ENCODE measurements around the gene COG4. TPM values are rescaled to one million over a fixed set of nuclear protein-coding genes. Genes with fewer than 3 reads are reported as not detected.

The COG4 gene
- total RNA-seq, 2 experiments from 2014 or later: 62.1 to 71.3 TPM

DNA sequence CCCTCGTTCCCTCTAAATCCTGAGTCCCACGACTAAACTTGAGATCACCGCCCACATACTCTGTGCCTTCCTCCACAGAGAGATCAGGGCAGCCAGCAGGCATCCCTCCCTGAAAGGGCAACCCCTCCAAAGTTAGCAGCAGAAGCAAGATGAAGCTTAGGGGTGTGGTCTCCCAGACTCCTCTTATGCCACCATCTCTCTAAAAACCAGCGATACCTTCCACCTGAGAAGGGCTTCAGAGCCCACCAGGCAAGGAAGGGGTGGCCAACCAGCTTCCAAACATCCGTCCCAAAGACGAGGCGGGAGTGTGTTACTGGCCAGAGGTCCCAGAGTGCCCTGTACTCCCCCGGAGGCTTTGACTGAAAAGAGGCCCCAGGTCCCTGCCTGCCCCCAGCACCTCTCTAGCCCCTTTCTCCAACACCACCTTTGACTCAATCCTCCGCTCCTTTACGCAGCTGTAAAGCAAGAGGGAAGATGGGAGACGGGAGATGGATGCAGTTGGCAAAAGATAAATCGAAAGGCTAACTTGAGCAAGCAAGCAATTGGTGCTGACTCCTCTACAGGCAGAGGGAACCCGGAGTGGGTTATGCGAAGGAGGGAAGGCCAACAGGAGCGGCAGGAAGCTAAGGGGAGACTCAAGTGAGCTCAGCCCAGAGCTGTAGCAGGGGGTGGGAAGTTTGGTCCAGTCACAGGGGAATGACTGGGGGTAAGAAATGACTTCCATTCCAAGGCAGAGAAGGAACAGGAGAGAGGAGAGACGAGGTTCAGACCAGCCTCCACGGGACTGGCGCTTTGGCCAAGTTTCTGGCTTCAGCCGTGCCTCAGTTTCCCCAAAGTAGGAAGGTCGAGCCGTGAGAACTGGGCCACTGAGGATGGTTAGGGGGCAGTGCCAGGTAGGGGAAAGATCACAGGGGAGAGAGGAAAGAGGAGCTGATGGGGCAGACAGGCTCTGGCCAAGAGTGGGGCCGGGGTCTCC lies 85.5 kb downstream of the COG4 start:
- H3K36me3 Mint-ChIP-seq (ENCODE audit: low read depth): peaks cover 11% of the 10 kb centered on the region
- POLR2A ChIA-PET: interaction anchor here (1.0 to 2.5 kb wide), 5 partner anchors 8 to 91 kb away, joined by 3 to 30 read pairs (median 8); partner anchors contain the start of gene DDX19A
- no peaks in the 10 kb centered on the region for H3K27me3 Mint-ChIP-seq (ENCODE audit: low read depth)
- peak overlapping the region; percentile 91 for H3K27ac Mint-ChIP-seq
- CTCF ChIA-PET: interaction anchor here (0.6 to 3.0 kb wide), 5 partner anchors 16 to 57 kb away, joined by 3 to 12 read pairs (median 5); partner anchors contain the start of gene FCSK
- DNase-seq (peak; percentile 28), ATAC-seq (no peak)
- H3K4me3 Mint-ChIP-seq: peak overlapping the region; percentile 88
- no peaks in the 10 kb centered on the region for H3K9me3 Mint-ChIP-seq (ENCODE audit: insufficient read depth)
- peaks cover 42% of the 10 kb centered on the region for H3K4me1 Mint-ChIP-seq (ENCODE audit: low read depth)

DNA sequence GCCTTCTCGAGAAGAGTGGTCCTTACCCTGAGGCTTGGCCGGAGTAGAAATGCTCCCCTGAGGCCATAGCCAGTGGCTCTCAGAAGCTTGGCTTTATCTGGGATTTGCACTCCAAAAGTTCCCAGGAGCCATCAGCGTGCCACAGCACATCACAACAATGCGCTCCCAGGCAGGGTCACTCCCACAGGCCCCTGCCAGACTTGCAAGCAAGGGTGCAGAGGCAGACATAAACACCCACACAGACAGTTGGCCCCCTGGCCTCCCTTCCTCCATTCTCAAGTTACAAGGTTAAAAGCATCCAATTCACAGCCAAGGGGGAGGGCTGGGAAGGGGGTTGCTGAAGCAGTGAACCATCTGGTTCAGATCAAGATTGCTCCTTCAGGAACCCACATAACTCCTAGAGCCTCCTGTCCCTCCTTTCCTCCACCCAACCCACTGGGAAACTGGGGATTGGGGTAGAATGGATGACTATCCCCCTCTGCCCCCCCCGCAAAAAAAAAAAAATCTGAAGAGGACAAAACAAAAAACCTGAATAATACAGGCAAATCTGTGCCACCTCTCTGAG lies 86.3 kb downstream of the COG4 start:
- Mint-ChIP-seq H3K9me3 (ENCODE audit: insufficient read depth) (no peaks in the 10 kb centered on the region), H3K36me3 (ENCODE audit: low read depth) (peaks cover 11% of the 10 kb centered on the region), H3K4me3 (peak overlapping the region; percentile 88), H3K27me3 (ENCODE audit: low read depth) (no peaks in the 10 kb centered on the region), H3K27ac (peak overlapping the region; percentile 56), H3K4me1 (ENCODE audit: low read depth) (peaks cover 50% of the 10 kb centered on the region)
- ChIA-PET CTCF (interaction anchor here (1.7 kb wide), 2 partner anchors 43 to 56 kb away, joined by 5 to 6 read pairs; no protein-coding TSS in a partner anchor), POLR2A (interaction anchor here (1.7 to 2.5 kb wide), 2 partner anchors 17 to 90 kb away, joined by 8 to 9 read pairs; partner anchors contain the start of gene DDX19A)
- ATAC-seq (no peak), DNase-seq (no peak)

DNA sequence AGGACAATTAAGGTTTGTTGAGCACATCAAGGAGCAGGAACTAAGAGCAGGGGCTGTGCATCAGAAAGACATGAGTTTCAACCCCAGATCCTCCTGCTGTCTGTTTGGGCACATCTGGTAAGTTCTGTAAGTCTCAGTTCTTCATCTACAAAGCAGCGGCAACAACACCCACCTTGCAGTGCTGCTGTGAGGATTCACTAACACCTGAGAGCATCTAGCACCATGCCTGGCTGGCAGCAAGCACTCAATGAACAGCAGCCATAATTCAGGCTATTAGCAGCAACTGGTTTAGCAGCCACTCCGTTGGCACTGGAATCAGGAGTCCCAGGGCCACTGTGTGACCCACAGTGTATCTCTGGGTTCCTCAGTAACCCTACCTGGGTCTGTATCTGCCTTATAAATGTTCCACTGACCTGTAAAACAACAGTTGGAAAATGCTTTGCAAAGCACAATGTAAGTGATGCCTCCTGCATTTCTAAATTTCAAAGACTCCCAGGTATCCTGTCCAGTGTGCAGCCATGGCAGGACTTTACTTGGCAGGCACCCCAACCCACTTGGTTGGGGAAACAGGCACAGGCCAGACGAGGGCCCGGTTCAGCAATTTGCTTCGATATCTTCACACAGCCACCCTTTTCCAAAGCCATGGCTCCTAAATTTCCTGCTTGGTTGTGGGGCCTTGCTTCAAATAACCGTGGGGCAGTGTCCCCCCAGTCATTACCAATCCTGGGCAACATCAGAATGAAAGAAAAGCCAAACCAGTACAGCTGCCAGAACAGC lies 88.7 kb downstream of the COG4 start:
- ChIA-PET POLR2A (interaction anchor here (1.0 to 2.1 kb wide), 2 partner anchors 16 to 53 kb away, joined by 4 to 6 read pairs; no protein-coding TSS in a partner anchor), CTCF (no interaction called here)
- H3K9me3 Mint-ChIP-seq (ENCODE audit: insufficient read depth): no peaks in the 10 kb centered on the region
- peaks cover 11% of the 10 kb centered on the region for H3K36me3 Mint-ChIP-seq (ENCODE audit: low read depth)
- ATAC-seq: no peak
- H3K4me1 Mint-ChIP-seq (ENCODE audit: low read depth): peaks cover 61% of the 10 kb centered on the region
- H3K27me3 Mint-ChIP-seq (ENCODE audit: low read depth): no peaks in the 10 kb centered on the region
- DNase-seq: no peak
- H3K27ac Mint-ChIP-seq: no peak overlapping the region
- H3K4me3 Mint-ChIP-seq: no peak overlapping the region

DNA sequence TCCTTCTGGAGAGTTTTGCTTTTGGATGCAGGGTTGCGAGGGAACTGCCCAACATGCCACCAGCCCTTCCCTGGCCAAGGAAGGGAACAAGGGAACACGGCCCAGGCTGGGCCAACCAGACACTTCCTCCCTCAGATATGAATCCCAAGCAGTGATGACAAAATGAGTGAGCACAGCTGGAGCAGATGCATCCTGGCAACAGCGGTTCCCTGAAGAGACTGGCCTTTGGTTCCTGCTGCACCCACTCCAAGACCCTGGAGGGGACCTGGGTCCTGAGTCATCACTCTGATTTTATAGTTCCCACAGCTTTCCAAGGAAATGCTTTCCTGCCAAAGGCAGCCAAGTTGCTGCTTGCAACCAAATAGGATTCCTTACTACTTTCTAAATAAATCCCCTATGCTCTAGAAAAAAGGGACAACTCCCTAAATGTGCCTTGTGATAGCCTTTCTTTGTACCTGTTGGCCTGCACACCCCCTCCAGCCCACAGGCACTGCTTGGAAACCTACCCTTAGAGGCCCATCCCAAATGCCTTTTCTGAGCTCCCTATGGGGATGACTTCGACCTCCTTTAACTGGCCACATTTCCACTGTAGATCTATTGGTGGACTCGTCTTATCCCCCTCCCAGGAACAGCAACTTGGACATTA lies 89.8 kb downstream of the COG4 start:
- DNase-seq (no peak), ATAC-seq (no peak)
- CTCF ChIA-PET: interaction anchor here (0.9 to 1.3 kb wide), 2 partner anchors 53 to 75 kb away, joined by 3 read pairs; no protein-coding TSS in a partner anchor
- no peak overlapping the region for H3K27ac Mint-ChIP-seq
- peaks cover 61% of the 10 kb centered on the region for H3K4me1 Mint-ChIP-seq (ENCODE audit: low read depth)
- H3K9me3 Mint-ChIP-seq (ENCODE audit: insufficient read depth): no peaks in the 10 kb centered on the region
- POLR2A ChIA-PET: interaction anchor here (1.0 to 2.1 kb wide), 3 partner anchors 10 to 52 kb away, joined by 3 to 6 read pairs (median 4); no protein-coding TSS in a partner anchor
- peaks cover 11% of the 10 kb centered on the region for H3K36me3 Mint-ChIP-seq (ENCODE audit: low read depth)
- no peaks in the 10 kb centered on the region for H3K27me3 Mint-ChIP-seq (ENCODE audit: low read depth)
- H3K4me3 Mint-ChIP-seq: no peak overlapping the region

DNA sequence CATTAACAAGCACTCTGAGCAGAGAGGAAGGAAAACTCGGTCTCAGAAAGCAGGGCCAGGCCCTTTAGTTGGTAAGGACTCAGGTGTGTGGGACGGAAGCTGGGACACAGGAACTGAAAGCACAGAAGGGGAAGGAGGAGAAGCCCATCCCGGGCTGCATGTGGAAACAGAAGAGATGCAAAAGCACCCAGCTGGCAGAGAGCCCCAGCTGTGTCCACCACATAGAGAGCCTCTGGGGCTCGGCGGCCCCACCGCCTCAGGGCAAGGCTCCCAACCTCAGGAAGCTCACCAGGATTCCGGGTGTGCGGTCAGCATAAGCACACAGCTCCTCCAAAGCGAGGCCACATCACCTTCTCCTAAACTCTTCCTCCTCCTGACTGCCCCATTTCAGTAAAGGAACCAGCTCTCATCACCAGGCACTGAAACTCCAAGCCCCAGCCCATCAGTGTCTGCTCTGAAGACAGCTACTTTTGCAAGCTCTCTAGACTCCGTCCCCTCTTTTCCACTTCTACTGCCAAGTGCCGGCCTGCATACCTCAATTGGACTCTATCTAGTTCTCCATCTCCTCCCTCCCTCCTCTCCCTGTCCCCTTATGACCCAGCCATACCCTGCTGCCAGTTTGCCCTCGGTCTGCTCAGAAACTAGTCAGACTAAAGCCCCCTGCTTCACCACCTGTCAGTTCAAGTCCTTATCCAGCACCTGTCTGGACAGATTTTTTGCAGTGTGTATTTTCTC lies 90.5 kb downstream of the COG4 start:
- peaks cover 65% of the 10 kb centered on the region for H3K4me1 Mint-ChIP-seq (ENCODE audit: low read depth)
- H3K9me3 Mint-ChIP-seq (ENCODE audit: insufficient read depth): no peaks in the 10 kb centered on the region
- ChIA-PET CTCF (interaction anchor here (0.9 to 1.3 kb wide), 2 partner anchors 52 to 76 kb away, joined by 3 read pairs; no protein-coding TSS in a partner anchor), POLR2A (interaction anchor here (0.6 to 2.1 kb wide), 4 partner anchors 11 to 81 kb away, joined by 3 to 6 read pairs (median 3); no protein-coding TSS in a partner anchor)
- H3K36me3 Mint-ChIP-seq (ENCODE audit: low read depth): peaks cover 11% of the 10 kb centered on the region
- no peaks in the 10 kb centered on the region for H3K27me3 Mint-ChIP-seq (ENCODE audit: low read depth)
- ATAC-seq (no peak), DNase-seq (no peak)
- peak overlapping the region; percentile 37 for H3K27ac Mint-ChIP-seq
- no peak overlapping the region for H3K4me3 Mint-ChIP-seq

DNA sequence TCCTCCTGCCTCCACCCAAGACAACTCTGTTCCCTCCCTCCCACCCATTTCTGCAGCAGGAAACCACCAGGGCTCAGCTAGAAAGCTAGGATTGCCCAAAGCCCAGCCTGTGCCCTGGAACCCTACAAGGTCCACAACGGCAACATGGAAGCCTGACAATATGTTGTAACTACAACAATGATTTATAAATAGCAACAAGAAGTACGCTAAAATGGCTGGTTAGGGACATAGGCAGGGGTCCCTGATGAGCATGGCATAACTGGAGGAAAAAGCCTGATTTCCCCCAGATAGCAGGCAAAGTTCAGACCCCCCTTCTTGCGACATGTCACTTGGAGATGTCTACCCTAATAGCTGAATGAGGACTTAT lies 91.0 kb downstream of the COG4 start:
- POLR2A ChIA-PET: interaction anchor here (0.6 to 2.1 kb wide), 7 partner anchors 10 to 85 kb away, joined by 3 to 6 read pairs (median 3); no protein-coding TSS in a partner anchor
- Mint-ChIP-seq H3K4me3 (no peak overlapping the region), H3K36me3 (ENCODE audit: low read depth) (peaks cover 15% of the 10 kb centered on the region), H3K4me1 (ENCODE audit: low read depth) (peaks cover 64% of the 10 kb centered on the region), H3K27me3 (ENCODE audit: low read depth) (no peaks in the 10 kb centered on the region), H3K27ac (no peak overlapping the region), H3K9me3 (ENCODE audit: insufficient read depth) (no peaks in the 10 kb centered on the region)
- ATAC-seq (no peak), DNase-seq (no peak)
- CTCF ChIA-PET: interaction anchor here (0.9 to 1.3 kb wide), 2 partner anchors 52 to 77 kb away, joined by 3 read pairs; no protein-coding TSS in a partner anchor

DNA sequence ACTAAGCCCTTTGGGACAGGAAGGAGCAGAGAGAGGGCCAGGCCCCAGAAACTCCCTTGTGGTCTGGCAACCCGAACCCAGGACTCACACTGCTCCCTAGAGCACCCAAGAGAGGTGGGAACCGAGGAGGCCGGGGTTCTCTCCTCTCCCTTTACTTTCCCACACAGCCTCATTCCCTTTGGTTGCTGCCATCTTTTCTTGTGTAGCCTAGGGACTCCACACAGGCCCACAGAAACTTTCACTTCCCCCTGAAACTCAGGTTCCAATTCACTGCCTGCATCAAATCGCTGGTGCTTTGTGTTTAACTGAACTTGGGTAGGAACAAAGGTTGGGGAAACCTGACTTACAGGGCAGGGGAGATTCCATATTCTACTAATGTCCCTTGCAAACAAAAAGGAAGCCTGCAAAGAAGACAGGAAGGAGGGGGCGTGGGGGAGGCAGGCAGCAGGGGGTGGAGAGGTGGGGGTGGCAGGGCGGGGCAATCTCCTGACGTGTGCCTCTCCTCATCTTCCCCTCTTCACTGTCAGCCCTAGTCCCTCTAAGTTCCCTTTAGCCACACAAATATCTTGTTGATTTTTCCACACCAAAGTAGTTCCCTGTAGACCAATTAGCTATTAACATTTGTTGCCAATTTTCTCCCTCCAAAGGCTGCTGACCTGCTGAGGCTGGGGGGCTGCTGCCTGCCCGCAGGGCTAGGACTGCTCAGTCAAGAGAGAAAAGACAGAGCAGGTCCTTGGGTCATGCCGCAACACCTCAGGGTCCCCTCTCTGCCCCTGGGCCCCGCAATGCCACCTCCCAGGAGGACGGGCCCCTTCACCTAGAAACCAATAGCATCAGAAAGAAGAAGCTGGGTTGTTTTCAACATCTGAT lies 92.5 kb downstream of the COG4 start:
- H3K27ac Mint-ChIP-seq: peak overlapping the region; percentile 90
- CTCF ChIA-PET: interaction anchor here (1.5 kb wide), 1 partner anchor 21 kb away, joined by 4 read pairs; no protein-coding TSS in a partner anchor
- peak; percentile 54 for ATAC-seq

More for the DNA sequence above, 92.5 kb downstream of the COG4 start:
- Mint-ChIP-seq H3K4me1 (ENCODE audit: low read depth) (peaks cover 55% of the 10 kb centered on the region), H3K36me3 (ENCODE audit: low read depth) (peaks cover 16% of the 10 kb centered on the region), H3K27me3 (ENCODE audit: low read depth) (no peaks in the 10 kb centered on the region), H3K9me3 (ENCODE audit: insufficient read depth) (no peaks in the 10 kb centered on the region), H3K4me3 (peak overlapping the region; percentile 53)
- POLR2A ChIA-PET: interaction anchor here (1.1 to 1.5 kb wide), 2 partner anchors 21 to 50 kb away, joined by 4 read pairs; no protein-coding TSS in a partner anchor
- DNase-seq: peak; percentile 64
